Fibroblast of skin of left quadriceps (primary cell): ENCODE results near the gene C1orf116.

Experiments used
- DNase-seq, 2 experiments: peaks; one replicate each; pipeline ENCODE4 v3.0.0-alpha.2; 2013; ENCODE audit warnings: low read depth in 2 of 2

The C1orf116 gene

DNA sequence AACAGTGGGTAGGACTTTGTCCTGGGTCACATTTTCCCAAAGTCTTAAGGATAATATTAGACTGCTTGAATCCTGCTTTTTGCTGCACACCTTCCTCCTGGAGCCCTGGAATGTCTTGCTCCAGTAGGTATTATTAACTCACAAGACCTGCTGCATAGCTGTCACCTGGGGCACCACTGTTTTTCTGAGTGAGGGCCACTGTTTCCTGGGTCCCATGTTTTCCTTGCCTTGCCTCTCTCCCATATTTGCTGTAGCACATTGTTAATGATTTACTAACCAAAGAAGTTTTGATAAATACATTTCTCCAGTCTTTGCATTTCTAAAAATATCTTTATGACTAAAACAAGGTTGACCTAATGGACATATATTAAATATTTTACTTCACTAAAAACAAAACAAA, 39.8 kb downstream of the C1orf116 start:
- DNase-seq, result no peak

DNA sequence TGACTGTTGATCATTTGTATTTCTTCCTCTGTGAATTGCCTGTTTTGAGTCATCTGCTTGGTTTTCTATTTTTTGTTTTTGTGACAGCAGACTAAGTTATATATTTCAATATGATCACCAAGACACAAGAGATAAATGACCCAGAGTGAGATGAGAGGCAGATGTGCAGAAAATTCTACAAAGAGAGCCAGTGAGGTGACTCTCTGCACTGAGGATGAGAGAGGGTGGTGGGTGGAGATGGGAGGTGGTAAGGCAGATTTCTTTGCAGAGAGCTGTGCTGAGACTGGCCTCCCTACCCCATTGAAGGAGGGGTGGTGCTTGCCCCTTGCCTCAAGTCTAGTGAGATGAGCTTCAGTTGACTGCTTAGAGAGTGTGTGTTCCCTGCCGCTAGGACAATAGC, 44.7 kb downstream of the C1orf116 start:
- DNase-seq, result no peak

DNA sequence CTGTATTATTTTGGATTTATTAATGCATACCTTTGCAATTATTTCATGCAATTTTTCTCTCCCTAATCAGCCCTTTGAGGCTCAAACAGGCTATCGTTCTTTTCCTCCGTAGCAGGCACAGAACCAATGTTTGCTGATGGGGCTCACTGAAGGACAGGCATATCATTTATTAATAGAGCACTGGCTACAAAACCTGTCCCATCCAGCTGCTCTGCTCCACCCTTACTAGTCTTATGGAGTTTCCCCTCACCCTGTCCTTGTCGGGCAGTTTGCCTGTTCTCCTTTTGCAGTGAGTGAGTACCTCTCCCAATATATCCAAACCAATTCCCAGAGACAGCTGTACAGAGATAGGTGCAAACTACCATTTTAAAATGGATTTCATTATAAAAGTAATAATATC, 45.7 kb downstream of the C1orf116 start:
- DNase-seq, result no peak

GRCh38 chr1:206986402-206986801, 46.2 kb downstream of the C1orf116 start:
- DNase-seq, result no peak

DNA sequence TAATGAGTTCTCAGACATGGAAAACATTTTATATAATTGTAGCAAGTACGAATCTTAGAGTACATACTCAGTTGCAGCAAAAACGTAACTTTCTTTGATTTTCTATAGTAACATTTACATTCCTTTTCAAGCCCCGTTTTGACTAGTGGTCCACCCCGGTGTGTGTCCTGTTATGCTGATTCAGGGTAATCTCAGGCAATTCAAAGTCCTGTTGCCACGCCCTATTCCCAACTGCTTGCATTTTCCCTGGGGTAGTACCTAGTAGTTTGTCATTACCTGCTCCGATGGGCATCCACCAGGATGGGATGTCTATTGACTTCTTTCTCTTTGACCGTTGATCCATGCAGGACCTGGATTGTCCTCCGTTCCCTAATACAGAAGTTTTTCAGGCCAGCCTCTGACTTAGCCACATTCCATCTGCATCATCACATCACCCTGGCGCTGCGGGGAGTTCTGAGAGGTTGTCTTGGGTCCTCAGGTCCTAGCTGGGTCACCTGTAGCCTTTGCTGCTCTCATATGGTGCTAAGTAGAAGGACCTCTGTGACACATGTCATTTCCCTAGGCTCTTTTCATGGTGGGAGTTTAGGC, 47.3 kb downstream of the C1orf116 start:
- DNase-seq, result no peak

DNA sequence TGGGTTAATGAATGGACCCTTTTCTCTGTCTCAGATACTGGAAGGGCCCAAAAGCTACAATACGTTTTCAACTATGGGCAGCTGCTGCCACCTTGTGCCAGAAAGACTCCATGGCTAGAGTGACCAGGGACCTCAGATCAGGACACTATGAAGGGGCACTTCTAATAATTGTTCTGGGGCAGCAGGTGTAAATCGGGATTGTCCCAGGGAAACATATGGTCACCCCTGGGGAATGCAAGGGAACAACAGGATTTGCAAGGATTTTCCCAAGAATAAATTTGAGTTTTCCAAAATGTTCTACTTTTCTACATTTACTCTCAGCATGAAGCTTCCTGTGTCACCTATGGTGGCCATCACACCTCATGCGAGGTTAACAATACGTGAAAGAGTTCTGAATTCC, 50.3 kb downstream of the C1orf116 start:
- no peak for DNase-seq

GRCh38 chr1:206979379-206980043, 53.0 kb downstream of the C1orf116 start:
- no peak for DNase-seq

GRCh38 chr1:206978259-206978658, 54.3 kb downstream of the C1orf116 start:
- no peak for DNase-seq

DNA sequence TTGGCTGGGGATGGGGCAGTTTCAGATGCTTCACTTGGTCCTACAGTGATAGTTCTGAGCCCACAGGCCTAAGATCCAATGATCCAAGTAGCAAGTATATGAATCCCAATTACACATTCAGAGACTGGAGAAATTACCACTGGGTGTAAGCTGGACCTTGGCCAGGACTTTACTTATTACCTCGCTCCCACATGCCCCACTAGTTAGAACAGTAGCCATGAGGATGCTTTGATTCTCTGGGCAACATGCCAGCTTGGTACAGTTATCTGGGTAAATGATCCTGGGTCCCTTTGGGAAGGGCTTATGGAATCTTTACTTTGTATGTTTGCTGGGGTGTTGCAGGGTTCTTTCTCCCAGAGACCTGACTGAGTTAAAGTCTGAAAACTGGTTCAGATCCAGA, 57.2 kb downstream of the C1orf116 start:
- no peak for DNase-seq

- no peak for DNase-seq
These were observed 58.4 kb downstream of the C1orf116 start for GRCh38 chr1:206974140-206974539.

- DNase-seq, result no peak
These were observed 59.8 kb downstream of the C1orf116 start for GRCh38 chr1:206972728-206973127.

- no peak for DNase-seq
These were observed 61.4 kb downstream of the C1orf116 start for GRCh38 chr1:206971029-206971655.

GRCh38 chr1:206970446-206970845, 62.1 kb downstream of the C1orf116 start, which contains the start of gene FCAMR:
FCAMR (minus strand) TSS chr1:206970460; CDS start chr1:206970125, 335 bp downstream.
- DNase-seq, result no peak

DNA sequence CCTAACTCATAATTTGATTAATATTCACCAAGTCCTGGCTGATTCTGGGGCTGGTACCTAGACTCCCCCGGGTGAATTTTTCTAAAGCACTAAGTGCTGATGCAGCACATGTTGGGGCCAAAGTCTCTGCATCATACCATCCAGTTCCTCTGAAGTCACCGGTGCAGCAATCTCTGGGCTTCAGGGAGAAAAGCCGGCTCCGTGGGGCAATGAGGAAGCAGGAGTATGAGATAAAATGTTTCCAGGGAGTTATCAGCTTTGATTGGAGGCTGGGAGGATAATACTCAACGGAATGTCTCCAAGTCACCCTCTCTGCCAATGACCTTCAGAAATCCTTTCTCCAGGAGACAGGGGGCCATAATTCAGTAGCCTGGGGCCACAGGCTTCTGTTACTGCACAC, 63.5 kb downstream of the C1orf116 start:
- no peak for DNase-seq
